Muscle of leg (tissue), 11 donors: ENCODE measurements around the gene PIP4K2B. TPM values are rescaled to one million over a fixed set of nuclear protein-coding genes. Genes with fewer than 3 reads are reported as not detected.

ENCODE experiments used
- DNase-seq: peaks from one replicate; pipeline ENCODE4 v3.0.0; 2013
- H3K27ac ChIP-seq: one replicate; pipeline ENCODE4 v1.5.1; 2013; ENCODE audit warnings: mild to moderate bottlenecking, low read length, control low read depth
- H3K27me3 ChIP-seq: one replicate; pipeline ENCODE4 v1.6.1; 2013; ENCODE audit warnings: low read length; ENCODE audit not compliant: control insufficient read depth, insufficient read depth
- H3K36me3 ChIP-seq: one replicate; pipeline ENCODE4 v1.6.1; 2013; ENCODE audit warnings: low read length; ENCODE audit not compliant: control insufficient read depth, insufficient read depth
- H3K4me1 ChIP-seq: one replicate; pipeline ENCODE4 v1.6.1; 2013; ENCODE audit warnings: low read length; ENCODE audit not compliant: control insufficient read depth, insufficient read depth
- H3K4me3 ChIP-seq: one replicate; pipeline ENCODE4 v1.5.1; 2013; ENCODE audit warnings: low read length, control low read depth
- H3K9me3 ChIP-seq: replicated peaks from 2 replicates; pipeline ENCODE4 v1.6.1; 2013; ENCODE audit warnings: low read depth, low read length; ENCODE audit not compliant: control insufficient read depth
- WGBS: methylation state at CpG from one replicate; pipeline ENCODE4 v1.1.5; 2013; ENCODE audit warnings: missing lambda C conversion rate; ENCODE audit not compliant: insufficient coverage; 5-methylcytosine and 5-hydroxymethylcytosine counted together
- polyA plus RNA-seq, 8 donors: library from polyadenylated mRNA; unstranded; fragments of 120-200 nt; gene quantifications; one replicate each; pipeline versions ENCODE4 v1.2.1 to v1.2.3, GENCODE V29; 2013; ENCODE audit warnings: inconsistent platforms in 1 of 8, low replicate concordance in 1 of 8; ENCODE audit not compliant: insufficient read length in 8 of 8, insufficient read depth in 1 of 8
- total RNA-seq: library from RNA; stranded (reverse); fragments of 120-200 nt; gene quantifications from one replicate; pipeline ENCODE4 v1.2.4, GENCODE V29; 2013

PIP4K2B gene
- total and polyA plus RNA-seq, 9 donors, result 36.2 to 73.5 (median 66.4) TPM

- H3K27me3 ChIP-seq, result peaks cover 10% of the 10 kb centered on the region
- H3K4me3 ChIP-seq, result peak overlapping the region; percentile 74
- H3K27ac ChIP-seq, result peak overlapping the region; percentile 96
- H3K9me3 ChIP-seq, result no peaks in the 10 kb centered on the region
- DNase-seq, result peak; percentile 95
- 0% methylated on average over 25 of the region's 44 CpGs for WGBS
- peaks cover 26% of the 10 kb centered on the region for H3K36me3 ChIP-seq
- peaks cover 47% of the 10 kb centered on the region for H3K4me1 ChIP-seq
These were observed 47.5 kb downstream of the PIP4K2B start for GRCh38 chr17:38751808-38752307.

DNA sequence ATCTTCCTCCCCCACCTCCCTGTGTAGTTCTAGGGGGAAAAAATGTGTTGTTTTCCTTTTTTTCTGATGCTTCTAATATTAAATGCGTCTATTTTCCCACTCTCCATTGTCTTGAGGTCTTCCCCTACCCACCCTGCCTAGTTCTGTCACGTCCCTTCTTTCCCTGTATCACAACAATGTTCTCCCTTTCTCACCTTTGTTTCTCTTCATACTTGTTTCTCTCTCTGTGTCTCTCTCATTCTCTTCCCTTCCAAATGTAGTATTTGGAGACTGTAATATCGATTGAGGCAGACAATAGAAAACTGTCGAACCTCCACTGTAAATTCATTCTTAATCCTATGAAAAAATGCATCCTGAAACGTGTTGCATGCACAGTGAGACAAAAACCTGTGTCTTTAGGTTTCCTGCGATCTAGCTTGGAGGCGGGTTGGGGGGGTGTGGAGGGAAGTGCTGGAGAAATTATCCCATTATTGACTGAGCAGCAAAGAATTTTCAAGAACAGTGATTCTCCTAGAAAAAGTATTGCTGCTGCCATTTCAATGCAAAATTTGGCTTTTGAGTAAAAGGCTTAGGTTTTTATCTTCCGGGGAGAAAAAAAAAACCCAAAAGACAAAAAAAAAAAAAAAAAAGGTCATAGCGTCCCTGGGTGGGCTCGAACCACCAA, 48.1 kb downstream of the PIP4K2B start:
- Histone ChIP-seq H3K27me3 (peaks cover 10% of the 10 kb centered on the region), H3K9me3 (no peaks in the 10 kb centered on the region), H3K4me3 (peak overlapping the region; percentile 1), H3K36me3 (peaks cover 21% of the 10 kb centered on the region), H3K27ac (peak overlapping the region; percentile 93), H3K4me1 (peaks cover 53% of the 10 kb centered on the region)
- DNase-seq, result peak; percentile 19
- WGBS, result 14% methylated on average over 2 of the region's 10 CpGs

GRCh38 chr17:38750312-38751121, 48.8 kb downstream of the PIP4K2B start:
- Histone ChIP-seq H3K36me3 (peaks cover 14% of the 10 kb centered on the region), H3K27ac (peak overlapping the region; percentile 93), H3K27me3 (peaks cover 10% of the 10 kb centered on the region), H3K4me1 (peaks cover 61% of the 10 kb centered on the region), H3K9me3 (no peaks in the 10 kb centered on the region), H3K4me3 (peak overlapping the region; percentile 67)
- WGBS, result 12% methylated on average over 20 of the region's 28 CpGs
- peak; percentile 30 for DNase-seq

DNA sequence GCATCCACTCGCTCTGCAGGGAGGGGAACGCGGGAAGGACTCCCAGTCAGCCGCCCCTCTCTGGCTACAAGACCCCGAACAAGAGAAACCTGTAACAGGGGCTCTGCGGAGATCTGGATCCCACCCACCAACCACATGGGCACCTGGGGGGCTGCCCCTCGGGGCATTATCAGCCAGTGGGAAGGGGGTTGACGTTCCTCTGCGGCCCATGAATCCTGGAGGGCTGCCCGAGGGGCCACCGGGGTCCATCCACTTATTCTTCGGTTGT, 49.4 kb downstream of the PIP4K2B start:
- Histone ChIP-seq H3K27me3 (peaks cover 10% of the 10 kb centered on the region), H3K9me3 (no peaks in the 10 kb centered on the region), H3K27ac (peak overlapping the region; percentile 93), H3K4me3 (peak overlapping the region; percentile 67), H3K4me1 (peaks cover 64% of the 10 kb centered on the region), H3K36me3 (peaks cover 12% of the 10 kb centered on the region)
- WGBS, result 0% methylated on average over 4 of the region's 12 CpGs
- no peak for DNase-seq

GRCh38 chr17:38749223-38750043, 49.9 kb downstream of the PIP4K2B start:
- Histone ChIP-seq H3K4me3 (peak overlapping the region; percentile 67), H3K9me3 (no peaks in the 10 kb centered on the region), H3K36me3 (peaks cover 7% of the 10 kb centered on the region), H3K4me1 (peaks cover 64% of the 10 kb centered on the region), H3K27ac (peak overlapping the region; percentile 93), H3K27me3 (peaks cover 10% of the 10 kb centered on the region)
- DNase-seq, result peak; percentile 95
- WGBS, result 1% methylated on average over 74 of the region's 79 CpGs

GRCh38 chr17:38748892-38749222, 50.5 kb downstream of the PIP4K2B start:
- Histone ChIP-seq H3K27me3 (peaks cover 10% of the 10 kb centered on the region), H3K9me3 (no peaks in the 10 kb centered on the region), H3K4me1 (peaks cover 65% of the 10 kb centered on the region), H3K36me3 (peaks cover 2% of the 10 kb centered on the region), H3K4me3 (peak overlapping the region; percentile 67), H3K27ac (peak overlapping the region; percentile 93)
- under 1% methylated on average over 30 of the region's 32 CpGs for WGBS
- DNase-seq, result no peak

DNA sequence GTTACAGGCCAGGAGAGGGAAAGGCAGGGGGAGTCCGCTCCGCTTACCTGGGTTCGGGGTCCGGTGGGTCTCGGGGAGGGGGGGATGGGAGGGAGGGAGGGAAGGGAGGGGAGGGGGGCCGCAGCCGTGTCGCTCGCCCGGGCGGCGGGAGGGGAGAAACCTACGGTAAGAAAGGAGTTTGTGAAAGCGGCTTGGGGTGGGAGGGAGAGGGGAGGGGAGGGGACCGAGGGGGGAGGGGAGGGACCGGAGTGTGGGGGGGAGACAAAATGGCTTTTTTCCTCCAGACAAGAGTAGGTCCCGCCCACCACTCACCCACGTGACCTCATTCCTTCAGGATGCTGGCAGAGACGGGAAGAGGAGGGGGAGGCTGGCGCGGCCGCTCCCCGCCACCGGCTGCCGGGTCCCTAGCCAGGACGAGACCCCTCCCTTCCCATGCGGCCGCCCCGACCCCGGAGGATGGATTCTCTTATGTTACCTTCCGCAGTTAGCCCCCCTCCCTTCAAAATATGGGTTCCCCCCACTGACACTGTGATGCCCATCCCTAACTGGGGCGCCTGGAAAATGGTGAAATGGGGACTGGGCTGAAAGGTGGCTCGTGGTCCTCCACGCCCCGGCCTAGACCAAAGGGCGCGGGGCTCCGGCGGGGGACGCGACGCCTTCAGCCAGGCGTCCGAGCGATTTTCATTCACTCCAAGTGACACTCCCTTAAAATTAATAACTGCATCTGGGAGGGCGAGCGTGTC, 51.0 kb downstream of the PIP4K2B start, which contains the start of gene PCGF2:
Gene PCGF2 (minus strand): TSS at position 188 of the 743 bp plus-strand sequence. CDS start 7,934 bp downstream, outside the sequence.
- H3K27me3 ChIP-seq, result peaks cover 10% of the 10 kb centered on the region
- 0% methylated on average over 1 of the region's 47 CpGs for WGBS
- peak; percentile 97 for DNase-seq
- peaks cover 67% of the 10 kb centered on the region for H3K4me1 ChIP-seq
- peak within 1 kb of the TSS; percentile 80 for H3K4me3 ChIP-seq
- peak within 1 kb of the TSS; percentile 93 for H3K27ac ChIP-seq
- H3K36me3 ChIP-seq, result no peaks in the 10 kb centered on the region
- H3K9me3 ChIP-seq, result no peaks in the 10 kb centered on the region

- no peaks in the 10 kb centered on the region for H3K9me3 ChIP-seq
- peaks cover 10% of the 10 kb centered on the region for H3K27me3 ChIP-seq
- peaks cover 70% of the 10 kb centered on the region for H3K4me1 ChIP-seq
- under 1% methylated on average over 46 of the region's 64 CpGs for WGBS
- H3K27ac ChIP-seq, result peak overlapping the region; percentile 90
- no peaks in the 10 kb centered on the region for H3K36me3 ChIP-seq
- peak overlapping the region; percentile 80 for H3K4me3 ChIP-seq
- peak; percentile 82 for DNase-seq
These were observed 51.8 kb downstream of the PIP4K2B start for GRCh38 chr17:38747463-38748148.

DNA sequence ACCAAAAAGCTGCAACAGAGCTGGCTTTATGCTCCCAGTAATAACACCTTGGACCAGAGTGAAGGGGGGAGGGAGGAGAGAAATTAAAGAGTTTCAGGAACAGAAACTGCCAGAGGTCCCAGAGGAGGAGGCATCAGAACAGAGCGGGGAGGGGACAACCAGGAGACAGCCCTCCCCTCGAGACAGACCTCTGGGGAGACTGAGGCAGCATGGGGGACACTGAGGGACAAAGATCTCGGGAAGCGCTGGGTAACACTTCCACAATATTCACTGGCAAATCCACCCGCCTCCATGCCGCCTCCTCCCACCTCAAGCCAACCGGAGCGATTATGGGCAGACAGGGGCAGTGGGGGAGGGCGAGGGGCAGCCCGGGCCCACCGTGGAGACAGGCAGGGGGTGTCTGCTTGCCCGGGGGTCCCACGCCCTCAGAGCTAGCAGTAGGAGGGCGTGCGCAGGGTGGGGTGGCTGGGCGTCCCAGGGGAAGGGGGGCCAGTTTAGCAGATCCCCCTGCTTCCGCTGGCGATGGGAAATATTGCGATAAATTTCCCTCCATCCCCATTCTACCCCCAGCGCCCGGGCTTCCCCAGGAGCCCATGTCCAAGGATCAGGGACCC, 52.4 kb downstream of the PIP4K2B start:
- no peaks in the 10 kb centered on the region for H3K36me3 ChIP-seq
- H3K27ac ChIP-seq, result peak overlapping the region; percentile 60
- DNase-seq, result peak; percentile 41
- peaks cover 74% of the 10 kb centered on the region for H3K4me1 ChIP-seq
- no peaks in the 10 kb centered on the region for H3K9me3 ChIP-seq
- WGBS, result 0% methylated on average over 1 of the region's 21 CpGs
- H3K4me3 ChIP-seq, result peak overlapping the region; percentile 80
- H3K27me3 ChIP-seq, result peaks cover 10% of the 10 kb centered on the region
